Breast epithelium (tissue), 3 donors: ENCODE measurements around the gene TMEM117.

Experiments
- CTCF ChIP-seq, 3 donors: fragments of 450-650 bp; IDR thresholded peaks; one replicate each; pipeline ENCODE4 v1.5.1; 2016 to 2017; ENCODE audit warnings: antibody characterized with exemption in 3 of 3, mild to moderate bottlenecking in 3 of 3, moderate library complexity in 3 of 3
- POLR2A ChIP-seq: fragments of 450-650 bp; IDR thresholded peaks from one replicate; pipeline ENCODE4 v1.6.1; 2016; ENCODE audit warnings: antibody characterized with exemption, mild to moderate bottlenecking, moderate library complexity
- POLR2AphosphoS5 ChIP-seq, 3 donors: sonication (generic); formaldehyde crosslinking; IDR thresholded peaks; one replicate each; pipeline ENCODE4 v1.6.1; 2017; ENCODE audit warnings: antibody characterized with exemption in 3 of 3

GRCh38 chr12:44225149-44225510 lies 389.2 kb downstream of the TMEM117 start:
- no peak for TF ChIP-seq CTCF (IDR thresholded peaks at IDR 0.05)
- no peak for TF ChIP-seq POLR2A
- no peak for TF ChIP-seq POLR2AphosphoS5 (IDR thresholded peaks at IDR 0.05)
